Measurements from ENCODE around the gene SCAANT1. TPM values are rescaled to one million over a fixed set of nuclear protein-coding genes. Genes with fewer than 3 reads are reported as not detected.

Gene SCAANT1
- total and polyA plus RNA-seq, 2 donors = not detected

DNA sequence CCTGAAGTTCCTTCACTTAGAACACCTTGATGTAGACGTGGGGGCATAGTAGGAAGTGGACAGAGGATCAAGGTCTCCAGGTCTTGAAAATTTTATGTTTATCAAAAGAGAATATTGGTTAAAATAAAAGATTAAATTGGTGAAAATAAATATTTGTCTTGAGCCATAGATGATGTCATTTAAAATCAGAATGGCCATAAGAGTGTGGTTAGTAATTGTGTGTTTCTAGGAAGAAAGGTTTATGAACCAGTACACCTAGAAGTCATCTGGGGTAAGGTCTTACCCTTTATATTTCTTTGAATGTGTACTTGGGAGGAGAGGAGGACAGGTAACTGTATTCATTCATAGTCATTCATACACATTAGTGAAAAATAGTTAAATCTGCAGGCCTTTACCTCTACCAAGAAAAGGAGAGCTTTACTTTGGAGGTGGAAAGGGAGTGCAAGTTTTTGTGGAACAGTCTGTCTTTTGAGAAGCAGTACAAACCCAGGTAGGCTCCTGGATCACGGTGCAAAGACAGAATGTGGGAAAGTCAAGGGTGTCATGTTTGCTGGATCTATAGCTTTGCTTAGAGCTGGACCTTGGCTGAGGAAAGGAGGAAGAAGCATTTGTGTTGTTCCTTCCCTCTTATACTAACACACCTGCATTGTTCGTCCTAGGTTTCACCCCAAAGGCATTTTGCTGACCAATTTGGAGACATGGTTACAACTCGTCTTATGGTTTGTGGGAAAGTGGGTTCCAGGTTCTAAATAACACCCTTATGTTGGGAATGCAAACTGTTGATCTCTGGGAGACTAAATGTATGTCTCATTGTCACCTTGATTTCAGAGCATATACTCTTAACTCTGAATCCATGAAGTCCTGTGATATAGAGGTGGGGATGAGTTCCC lies 6.2 kb downstream of the SCAANT1 start:
- no peak for DNase-seq (ENCODE audit: extremely low spot score)
- 96% methylated on average over 4 of the region's 4 CpGs for WGBS
- H3K4me1 ChIP-seq (ENCODE audit: insufficient read depth) = no peaks in the 10 kb centered on the region
- H3K27ac ChIP-seq (ENCODE audit: low read depth) = no peak overlapping the region
- H3K4me3 ChIP-seq (ENCODE audit: low read depth, low read length) = no peak overlapping the region
- peaks cover 2% of the 10 kb centered on the region for H3K36me3 ChIP-seq (ENCODE audit: insufficient read depth)

DNA sequence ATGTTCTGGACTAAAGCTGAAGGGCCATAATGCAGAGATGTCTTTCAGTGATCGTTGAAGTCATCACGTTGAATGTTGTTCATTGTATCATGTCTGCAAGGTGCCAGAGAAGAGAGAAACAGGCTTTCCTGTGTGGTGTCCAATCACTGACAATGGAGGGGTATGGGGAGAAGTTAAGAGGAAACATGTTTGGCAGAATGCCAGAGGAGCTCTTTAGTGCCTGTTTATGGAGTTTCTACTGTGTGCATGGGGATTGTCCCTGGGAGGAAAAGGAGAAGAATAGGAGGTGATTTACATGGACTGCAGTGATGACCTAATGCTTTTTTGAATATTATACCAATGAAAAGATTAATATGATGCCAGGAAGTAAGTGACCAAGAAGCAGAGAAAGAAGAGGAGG lies 11.7 kb downstream of the SCAANT1 start:
- Histone ChIP-seq H3K4me1 (ENCODE audit: insufficient read depth) (no peaks in the 10 kb centered on the region), H3K27ac (ENCODE audit: low read depth) (no peak overlapping the region), H3K36me3 (ENCODE audit: insufficient read depth) (peaks cover under 1% of the 10 kb centered on the region), H3K4me3 (ENCODE audit: low read depth, low read length) (no peak overlapping the region)
- DNase-seq (ENCODE audit: extremely low spot score) = no peak
- WGBS = 51% methylated on average over 2 of the region's 2 CpGs

DNA sequence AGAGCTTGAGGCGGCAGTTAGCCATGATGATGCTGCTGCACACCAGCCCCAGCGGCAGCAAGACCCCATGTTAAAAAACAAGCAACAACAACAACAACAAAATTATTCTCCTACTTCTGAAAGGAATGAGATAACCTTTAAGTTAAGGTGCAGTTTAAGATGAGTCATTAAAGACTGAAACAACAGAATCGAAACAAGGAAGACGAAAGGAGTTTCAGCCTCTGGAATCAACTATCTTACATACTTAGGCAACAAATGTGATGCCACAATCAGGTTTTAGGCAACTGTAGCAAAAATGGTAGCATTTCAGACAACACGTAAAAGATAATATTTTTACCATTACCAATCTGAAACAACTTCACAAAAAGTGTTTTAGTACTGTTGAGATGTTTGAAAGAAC lies 12.2 kb downstream of the SCAANT1 start:
- Histone ChIP-seq H3K4me1 (ENCODE audit: insufficient read depth) (no peaks in the 10 kb centered on the region), H3K27ac (ENCODE audit: low read depth) (no peak overlapping the region), H3K36me3 (ENCODE audit: insufficient read depth) (no peaks in the 10 kb centered on the region), H3K4me3 (ENCODE audit: low read depth, low read length) (no peak overlapping the region)
- WGBS = 95% methylated on average over 5 of the region's 5 CpGs
- no peak for DNase-seq (ENCODE audit: extremely low spot score)

DNA sequence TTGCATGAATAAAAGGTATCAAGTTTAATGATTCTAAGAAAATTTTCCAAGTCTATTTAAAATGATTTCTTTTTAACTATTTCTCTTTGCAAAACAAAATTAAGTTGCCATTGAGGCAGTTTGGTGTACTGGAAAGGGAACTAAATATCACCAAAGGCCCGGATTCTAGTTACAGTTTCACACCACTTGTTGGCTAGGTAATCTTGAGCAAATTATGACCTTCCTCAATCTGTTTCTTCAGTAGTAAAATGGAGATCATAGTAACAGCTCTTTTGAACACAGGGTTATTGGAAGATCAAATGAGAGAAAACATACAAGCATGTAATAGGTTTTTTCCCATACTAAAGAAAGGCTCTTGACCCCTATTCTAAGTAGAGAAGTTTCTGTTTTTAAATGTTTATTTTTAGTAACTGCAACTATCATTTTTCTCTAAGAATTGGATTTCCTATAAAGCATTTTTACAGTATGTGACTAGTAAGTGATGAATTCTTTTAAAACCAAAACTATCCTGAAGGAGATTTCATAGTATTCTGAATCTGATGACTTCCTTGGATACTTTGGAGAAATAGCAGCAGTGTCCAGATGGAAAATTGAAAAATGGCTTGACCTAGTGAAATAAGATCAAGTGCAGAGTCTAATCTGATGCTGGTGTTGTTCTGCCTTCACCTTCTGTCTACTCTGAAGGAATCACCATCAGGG lies 15.7 kb downstream of the SCAANT1 start:
- Histone ChIP-seq H3K4me1 (ENCODE audit: insufficient read depth) (no peaks in the 10 kb centered on the region), H3K36me3 (ENCODE audit: insufficient read depth) (no peaks in the 10 kb centered on the region), H3K27ac (ENCODE audit: low read depth) (no peak overlapping the region), H3K4me3 (ENCODE audit: low read depth, low read length) (no peak overlapping the region)
- 77% methylated on average over 1 of the region's 1 CpG for WGBS
- DNase-seq (ENCODE audit: extremely low spot score) = no peak

DNA sequence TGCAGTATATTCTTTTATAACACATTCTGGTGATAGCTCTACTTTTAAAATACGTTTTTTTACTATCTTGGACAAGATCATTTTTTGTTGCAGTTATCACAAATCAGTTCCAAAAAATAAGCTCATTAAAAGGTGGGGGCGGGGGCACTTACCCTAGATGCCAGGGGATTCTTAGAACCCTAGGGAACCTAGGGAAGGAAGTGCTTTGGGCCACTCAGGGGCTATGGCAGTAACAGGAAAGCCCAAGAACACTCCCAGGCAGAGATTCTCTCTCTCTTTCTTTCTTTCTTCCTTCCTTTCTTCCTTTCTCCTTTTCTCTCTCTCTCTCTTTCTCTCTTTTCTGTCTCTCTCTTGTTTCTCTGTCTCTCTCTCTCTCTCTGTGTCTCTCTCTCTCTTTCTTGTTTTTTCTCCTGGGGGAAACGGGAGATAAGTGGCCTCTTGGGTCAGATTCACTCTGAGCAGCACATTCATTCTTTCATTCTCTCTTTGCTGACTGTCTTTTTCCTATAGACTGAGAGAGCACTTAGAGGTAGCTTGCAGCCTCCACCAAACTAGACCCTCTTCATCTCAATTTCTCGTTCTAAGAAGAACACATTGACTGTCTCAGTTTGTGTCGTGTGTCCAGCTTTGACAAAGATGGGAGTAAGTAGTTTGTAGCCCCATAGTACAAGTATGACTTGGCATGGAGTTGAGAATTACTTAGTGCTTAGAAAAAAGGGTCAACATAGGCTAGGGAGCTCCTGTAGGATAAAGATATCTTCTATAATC lies 16.6 kb downstream of the SCAANT1 start:
- H3K4me3 ChIP-seq (ENCODE audit: low read depth, low read length) = no peak overlapping the region
- H3K36me3 ChIP-seq (ENCODE audit: insufficient read depth) = no peaks in the 10 kb centered on the region
- no peak for DNase-seq (ENCODE audit: extremely low spot score)
- no peaks in the 10 kb centered on the region for H3K4me1 ChIP-seq (ENCODE audit: insufficient read depth)
- no peak overlapping the region for H3K27ac ChIP-seq (ENCODE audit: low read depth)
- WGBS = 73% methylated on average over 5 of the region's 5 CpGs

DNA sequence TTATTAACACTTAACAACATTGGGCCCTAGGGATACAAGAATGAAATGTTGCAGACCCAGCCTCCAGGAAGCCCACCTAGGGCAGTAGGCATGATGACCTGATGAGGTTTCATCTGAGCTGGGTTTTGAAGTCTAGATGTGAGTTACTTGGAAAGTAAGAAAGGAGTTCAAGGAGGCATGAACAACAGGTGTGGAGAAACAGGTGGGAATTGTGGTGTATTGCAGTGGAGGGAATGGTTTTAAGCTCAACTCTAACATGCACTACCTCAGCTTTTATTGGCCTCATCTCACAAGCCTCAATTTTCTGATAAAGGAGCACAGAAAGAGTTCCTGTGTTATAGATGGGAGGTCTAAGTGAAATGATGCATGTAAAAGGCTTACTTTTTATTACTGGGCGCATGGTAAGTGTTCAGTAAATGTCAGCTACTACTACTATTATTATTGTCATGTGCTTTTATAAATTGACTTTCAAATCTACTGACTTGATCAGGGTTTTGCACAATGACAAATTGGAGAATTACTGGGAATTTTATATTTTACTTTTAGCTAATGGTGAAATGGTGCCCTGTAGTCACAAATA lies 19.3 kb downstream of the SCAANT1 start:
- WGBS = 93% methylated on average over 1 of the region's 1 CpG
- Histone ChIP-seq H3K4me3 (ENCODE audit: low read depth, low read length) (no peak overlapping the region), H3K36me3 (ENCODE audit: insufficient read depth) (no peaks in the 10 kb centered on the region), H3K27ac (ENCODE audit: low read depth) (no peak overlapping the region), H3K4me1 (ENCODE audit: insufficient read depth) (no peaks in the 10 kb centered on the region)
- no peak for DNase-seq (ENCODE audit: extremely low spot score)

DNA sequence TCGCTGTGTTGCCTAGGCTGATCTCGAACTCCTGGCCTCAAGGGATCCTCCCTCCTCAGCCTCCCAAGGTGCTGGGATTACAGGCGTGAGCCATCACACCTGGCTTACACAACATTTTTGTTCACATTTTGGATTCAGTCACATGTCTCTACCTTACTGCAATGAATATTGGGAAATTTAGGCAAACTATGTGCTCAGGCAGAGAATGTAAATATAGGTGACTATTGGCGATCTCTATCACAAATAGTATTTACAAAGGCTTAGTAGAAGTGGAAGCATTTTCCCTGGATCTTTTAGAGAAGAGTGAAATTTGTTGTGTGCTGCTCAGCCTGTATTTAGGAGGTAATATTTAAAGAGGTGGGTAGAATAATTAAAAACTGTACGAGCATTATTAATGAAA lies 20.7 kb downstream of the SCAANT1 start:
- Histone ChIP-seq H3K27ac (ENCODE audit: low read depth) (no peak overlapping the region), H3K36me3 (ENCODE audit: insufficient read depth) (no peaks in the 10 kb centered on the region), H3K4me1 (ENCODE audit: insufficient read depth) (no peaks in the 10 kb centered on the region), H3K4me3 (ENCODE audit: low read depth, low read length) (no peak overlapping the region)
- DNase-seq (ENCODE audit: extremely low spot score) = no peak
- 96% methylated on average over 5 of the region's 5 CpGs for WGBS

DNA sequence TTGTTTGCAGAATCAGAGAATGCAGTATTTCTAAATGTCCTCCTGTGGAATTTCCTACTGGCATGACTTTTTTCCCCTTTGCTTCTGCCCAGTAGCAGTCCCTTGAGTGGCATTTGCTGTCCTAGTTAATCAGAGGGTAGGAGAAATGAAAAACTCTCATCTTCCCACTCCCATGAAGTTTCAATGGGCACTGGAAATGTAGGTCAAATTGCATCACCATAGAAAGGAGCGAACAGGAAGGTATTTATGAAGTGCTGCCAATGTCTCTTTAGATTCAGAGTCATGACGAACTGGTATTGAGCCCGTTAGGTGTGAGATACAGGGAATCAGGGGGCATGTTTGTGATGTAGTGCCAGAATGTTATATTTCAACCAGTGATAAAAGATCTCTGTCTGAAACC lies 25.3 kb downstream of the SCAANT1 start:
- Histone ChIP-seq H3K4me1 (ENCODE audit: insufficient read depth) (no peaks in the 10 kb centered on the region), H3K27ac (ENCODE audit: low read depth) (no peak overlapping the region), H3K4me3 (ENCODE audit: low read depth, low read length) (no peak overlapping the region), H3K36me3 (ENCODE audit: insufficient read depth) (no peaks in the 10 kb centered on the region)
- 48% methylated on average over 3 of the region's 3 CpGs for WGBS
- no peak for DNase-seq (ENCODE audit: extremely low spot score)

DNA sequence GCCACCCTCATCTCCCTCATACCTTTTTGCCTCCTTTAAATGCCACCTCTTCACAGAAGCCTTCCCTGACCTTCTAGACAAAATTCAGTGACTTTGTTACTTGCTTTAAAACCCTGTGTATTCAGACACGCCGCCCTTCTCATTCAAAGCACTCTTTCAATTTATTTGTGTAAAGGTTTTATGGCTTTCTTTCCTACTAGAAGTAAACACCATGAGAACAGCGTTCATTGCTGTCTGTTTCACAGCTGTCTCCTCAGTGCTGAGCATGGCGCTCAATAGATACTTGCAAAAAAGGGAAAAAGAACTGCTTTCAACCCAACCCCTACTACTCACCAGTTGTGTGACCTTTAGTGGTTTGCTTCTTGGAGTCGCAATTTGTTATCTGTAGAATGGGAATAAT lies 31.5 kb downstream of the SCAANT1 start:
- DNase-seq (ENCODE audit: extremely low spot score) = no peak
- Histone ChIP-seq H3K36me3 (ENCODE audit: insufficient read depth) (no peaks in the 10 kb centered on the region), H3K4me3 (ENCODE audit: low read depth, low read length) (no peak overlapping the region), H3K4me1 (ENCODE audit: insufficient read depth) (no peaks in the 10 kb centered on the region), H3K27ac (ENCODE audit: low read depth) (no peak overlapping the region)
- 71% methylated on average over 5 of the region's 5 CpGs for WGBS

DNA sequence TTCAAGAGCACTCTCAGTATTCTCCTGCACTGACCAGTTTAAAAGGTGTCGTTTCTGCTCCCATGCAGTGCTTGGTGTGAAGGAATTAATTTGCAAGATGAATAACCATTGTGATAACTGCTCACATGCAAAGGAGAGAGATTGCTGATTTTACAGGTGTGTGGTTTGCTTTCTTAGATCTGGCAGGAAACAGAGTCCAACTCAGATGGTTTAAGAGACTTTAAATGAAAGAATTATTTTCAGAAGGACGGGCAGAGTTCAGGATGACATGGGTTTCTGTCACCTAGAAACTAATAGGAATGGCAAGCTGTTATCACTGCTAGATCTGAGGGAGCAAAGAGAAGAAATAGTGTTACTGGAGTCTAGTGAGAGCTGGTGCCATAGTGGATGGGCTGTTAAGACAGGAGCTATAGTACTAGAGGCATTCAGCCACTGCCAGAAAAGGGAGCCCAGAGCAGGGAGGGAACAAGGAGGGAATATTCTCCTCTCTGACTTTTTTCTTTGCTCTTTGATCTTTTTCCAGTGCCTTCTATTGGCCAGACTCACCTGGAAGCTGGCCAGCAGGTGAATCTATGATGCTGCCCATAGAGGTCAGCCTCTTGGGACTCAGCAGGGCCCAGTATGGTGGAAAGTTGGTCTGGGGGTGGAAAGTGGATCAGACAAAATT lies 33.7 kb downstream of the SCAANT1 start:
- Histone ChIP-seq H3K4me1 (ENCODE audit: insufficient read depth) (peaks cover 2% of the 10 kb centered on the region), H3K27ac (ENCODE audit: low read depth) (no peak overlapping the region), H3K4me3 (ENCODE audit: low read depth, low read length) (no peak overlapping the region), H3K36me3 (ENCODE audit: insufficient read depth) (no peaks in the 10 kb centered on the region)
- no peak for DNase-seq (ENCODE audit: extremely low spot score)
- 79% methylated on average over 2 of the region's 2 CpGs for WGBS

DNA sequence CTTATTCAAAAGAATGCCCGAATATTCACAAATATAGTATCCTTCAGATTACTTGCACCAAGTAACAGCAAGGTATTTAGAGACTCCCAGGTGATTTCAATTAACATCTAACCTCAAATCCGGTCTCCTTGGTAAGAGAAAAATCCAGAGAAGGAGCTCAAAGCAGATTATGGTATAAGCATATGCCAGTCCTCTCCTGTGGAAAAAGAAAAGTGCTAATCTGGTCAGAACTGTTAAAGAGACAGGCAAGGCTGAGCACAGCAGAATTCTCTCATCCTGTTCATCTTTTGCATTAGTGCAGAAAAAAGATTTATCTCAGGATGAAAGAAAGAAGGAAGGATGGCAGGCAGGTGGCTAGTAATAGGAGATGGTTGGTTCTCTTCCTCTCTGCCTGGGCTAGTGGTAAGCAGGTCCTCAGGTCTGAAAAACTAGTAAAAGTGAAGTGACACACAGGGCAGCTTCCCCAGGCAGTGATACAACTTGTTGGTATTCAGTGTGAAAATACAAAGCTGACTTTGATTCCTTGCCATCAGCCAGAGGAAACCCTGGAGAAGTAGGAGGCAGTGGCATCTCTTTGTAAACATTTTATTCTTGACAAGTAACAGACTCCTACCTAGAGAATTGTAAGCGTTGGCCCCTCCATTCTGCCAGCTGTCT lies 34.3 kb downstream of the SCAANT1 start:
- Histone ChIP-seq H3K36me3 (ENCODE audit: insufficient read depth) (no peaks in the 10 kb centered on the region), H3K4me3 (ENCODE audit: low read depth, low read length) (no peak overlapping the region), H3K4me1 (ENCODE audit: insufficient read depth) (peaks cover 2% of the 10 kb centered on the region), H3K27ac (ENCODE audit: low read depth) (no peak overlapping the region)
- WGBS = 72% methylated on average over 3 of the region's 3 CpGs
- no peak for DNase-seq (ENCODE audit: extremely low spot score)

DNA sequence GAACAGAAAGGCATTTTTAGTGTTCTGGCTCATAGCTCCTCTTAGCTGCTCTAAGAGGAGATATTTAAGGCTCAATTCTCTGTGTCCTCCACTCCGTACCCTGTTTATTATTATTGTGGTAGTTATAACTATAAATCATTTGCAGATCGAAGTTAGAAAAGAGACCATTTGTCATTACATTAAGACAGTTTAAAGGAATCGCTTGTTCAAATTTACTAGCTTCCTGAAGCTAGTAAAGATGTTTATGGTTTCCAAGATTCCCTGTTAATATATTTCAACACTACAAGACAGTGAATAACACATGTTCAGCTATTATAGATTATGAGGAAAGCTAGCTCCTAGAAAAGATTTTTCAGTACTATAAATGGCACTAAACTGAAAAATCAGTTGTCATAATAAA lies 35.9 kb downstream of the SCAANT1 start:
- Histone ChIP-seq H3K4me1 (ENCODE audit: insufficient read depth) (peaks cover 2% of the 10 kb centered on the region), H3K36me3 (ENCODE audit: insufficient read depth) (no peaks in the 10 kb centered on the region), H3K4me3 (ENCODE audit: low read depth, low read length) (no peak overlapping the region), H3K27ac (ENCODE audit: low read depth) (no peak overlapping the region)
- 35% methylated on average over 3 of the region's 3 CpGs for WGBS
- no peak for DNase-seq (ENCODE audit: extremely low spot score)

DNA sequence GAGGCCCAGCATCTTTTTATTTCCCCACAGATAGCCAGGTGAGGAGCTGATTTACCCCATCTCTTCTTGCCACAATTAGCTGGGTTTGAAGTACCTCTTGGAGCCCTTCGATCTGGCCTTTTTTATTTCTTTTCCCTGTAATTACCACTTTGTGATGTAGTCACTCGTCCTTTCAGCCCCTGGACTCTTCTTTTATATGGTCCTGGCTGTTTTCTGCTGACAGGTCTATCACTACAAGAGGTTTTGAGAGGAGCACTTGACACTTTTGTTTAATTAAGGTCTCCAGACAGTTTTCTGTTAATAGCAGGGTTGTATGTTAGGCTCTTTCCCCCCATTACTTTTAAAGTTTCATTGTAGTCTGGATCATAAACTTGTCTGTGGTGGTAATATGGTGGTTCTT lies 36.7 kb downstream of the SCAANT1 start:
- Histone ChIP-seq H3K4me3 (ENCODE audit: low read depth, low read length) (no peak overlapping the region), H3K36me3 (ENCODE audit: insufficient read depth) (no peaks in the 10 kb centered on the region), H3K27ac (ENCODE audit: low read depth) (no peak overlapping the region), H3K4me1 (ENCODE audit: insufficient read depth) (peaks cover 2% of the 10 kb centered on the region)
- DNase-seq (ENCODE audit: extremely low spot score) = no peak
- 84% methylated on average over 2 of the region's 2 CpGs for WGBS

Measured in urinary bladder (tissue), 4 donors.